Activated T-helper 1 cell treated with anti-CD3 and anti-CD28 coated beads, Interleukin-12 subunit alpha, Interleukin-12 subunit beta, Interleukin-2, Interleukin-4 antibody, amounts not matched to agents 30 ng/mL and 10 ng/mL and 1 ng/mL, durations not matched to agents 14 hours and 24 hours and 36 hours (primary cell): ENCODE results near the gene PAK5. TPM values are rescaled to one million over a fixed set of nuclear protein-coding genes. Genes with fewer than 3 reads are reported as not detected.

Source experiments
- DNase-seq: peaks from one replicate; pipeline ENCODE4 v3.0.0; 2021; ENCODE audit warnings: low spot score
- H3K27ac Mint-ChIP-seq: one replicate; pipeline ENCODE4 v1.8.0; 2021; ENCODE audit warnings: mild to moderate bottlenecking, mixed read lengths
- H3K27me3 Mint-ChIP-seq: one replicate; pipeline ENCODE4 v1.8.0; 2022; ENCODE audit warnings: mild to moderate bottlenecking, moderate library complexity, mixed read lengths; ENCODE audit not compliant: insufficient read depth
- H3K36me3 Mint-ChIP-seq: one replicate; pipeline ENCODE4 v1.8.0; 2021; ENCODE audit warnings: low read depth, mixed read lengths
- H3K4me1 Mint-ChIP-seq: one replicate; pipeline ENCODE4 v1.8.0; 2021; ENCODE audit warnings: low read depth, mixed read lengths
- H3K4me3 Mint-ChIP-seq: one replicate; pipeline ENCODE4 v1.8.0; 2021; ENCODE audit warnings: mild to moderate bottlenecking, moderate library complexity, mixed read lengths
- H3K9me3 Mint-ChIP-seq: one replicate; pipeline ENCODE4 v1.8.0; 2021; ENCODE audit warnings: mixed read lengths
- intact Hi-C: fragments of 100-400 bp; cut with micrococcal nuclease; formaldehyde crosslinking; loops from one replicate; pipeline ENCODE4 v1.15.1; 2024
- total RNA-seq: library from RNA; stranded (reverse); gene quantifications from 2 replicates; pipeline ENCODE4 v1.2.3, GENCODE V29; 2022

The PAK5 gene
- total RNA-seq, 1 donor from 2014 or later, result not detected

- Mint-ChIP-seq H3K9me3 (no peaks in the 10 kb centered on the region), H3K4me1 (no peaks in the 10 kb centered on the region), H3K4me3 (no peak within 1 kb of the TSS), H3K36me3 (no peaks in the 10 kb centered on the region), H3K27ac (no peak within 1 kb of the TSS), H3K27me3 (peaks cover 70% of the 10 kb centered on the region)
- intact Hi-C loops, result no loop called here
- no peak for DNase-seq
These were observed 324.2 kb downstream of the PAK5 start, which contains the start of gene LAMP5 for GRCh38 chr20:9514461-9515213. TSS of gene LAMP5 (plus strand) at chr20:9514590. CDS start at chr20:9514853, 263 bp downstream.

GRCh38 chr20:9514072-9514460 is 324.8 kb downstream of the PAK5 start:
- no peak overlapping the region for H3K4me3 Mint-ChIP-seq
- H3K27me3 Mint-ChIP-seq, result peaks cover 76% of the 10 kb centered on the region
- intact Hi-C loops, result no loop called here
- no peak overlapping the region for H3K27ac Mint-ChIP-seq
- H3K36me3 Mint-ChIP-seq, result no peaks in the 10 kb centered on the region
- H3K4me1 Mint-ChIP-seq, result no peaks in the 10 kb centered on the region
- no peak for DNase-seq
- H3K9me3 Mint-ChIP-seq, result no peaks in the 10 kb centered on the region

DNA sequence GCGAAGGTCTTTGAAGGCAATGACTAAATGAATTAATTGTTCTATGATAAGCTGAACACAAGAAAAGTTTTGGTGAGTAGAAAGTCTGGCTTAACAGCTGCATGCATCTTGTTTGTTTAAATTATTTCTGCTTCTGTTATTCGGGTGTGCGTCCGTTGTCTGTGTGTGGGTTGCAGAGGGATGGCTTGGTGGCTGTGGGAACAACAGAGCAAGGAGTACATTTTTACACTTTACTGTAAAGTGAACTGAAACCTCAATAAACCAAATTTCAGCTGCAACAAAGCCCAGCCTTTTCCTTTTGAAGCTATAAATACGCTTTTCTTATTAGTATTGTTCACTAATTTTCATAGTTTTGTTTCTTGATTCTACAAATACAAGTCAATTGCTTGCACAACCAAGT is 328.0 kb downstream of the PAK5 start:
- no peaks in the 10 kb centered on the region for H3K9me3 Mint-ChIP-seq
- H3K27ac Mint-ChIP-seq, result no peak overlapping the region
- intact Hi-C loops, result no loop called here
- H3K4me3 Mint-ChIP-seq, result no peak overlapping the region
- H3K4me1 Mint-ChIP-seq, result no peaks in the 10 kb centered on the region
- H3K27me3 Mint-ChIP-seq, result peaks cover 61% of the 10 kb centered on the region
- H3K36me3 Mint-ChIP-seq, result no peaks in the 10 kb centered on the region
- DNase-seq, result no peak

GRCh38 chr20:9509246-9509645 is 329.6 kb downstream of the PAK5 start:
- H3K36me3 Mint-ChIP-seq, result no peaks in the 10 kb centered on the region
- no peaks in the 10 kb centered on the region for H3K9me3 Mint-ChIP-seq
- H3K27me3 Mint-ChIP-seq, result peaks cover 47% of the 10 kb centered on the region
- H3K27ac Mint-ChIP-seq, result no peak overlapping the region
- no peaks in the 10 kb centered on the region for H3K4me1 Mint-ChIP-seq
- no peak overlapping the region for H3K4me3 Mint-ChIP-seq
- no peak for DNase-seq
- intact Hi-C loops, result no loop called here

GRCh38 chr20:9508696-9509178 is 330.1 kb downstream of the PAK5 start:
- intact Hi-C loops, result no loop called here

GRCh38 chr20:9508240-9508661 is 330.6 kb downstream of the PAK5 start:
- intact Hi-C loops, result no loop called here
- Mint-ChIP-seq H3K4me3 (no peak overlapping the region), H3K4me1 (no peaks in the 10 kb centered on the region), H3K27ac (no peak overlapping the region), H3K27me3 (peaks cover 38% of the 10 kb centered on the region), H3K9me3 (no peaks in the 10 kb centered on the region), H3K36me3 (no peaks in the 10 kb centered on the region)
- no peak for DNase-seq

More at GRCh38 chr20:9508696-9509178, 330.1 kb downstream of the PAK5 start:
- Mint-ChIP-seq H3K27ac (no peak overlapping the region), H3K9me3 (no peaks in the 10 kb centered on the region), H3K4me3 (no peak overlapping the region), H3K4me1 (no peaks in the 10 kb centered on the region), H3K27me3 (peaks cover 42% of the 10 kb centered on the region), H3K36me3 (no peaks in the 10 kb centered on the region)
- DNase-seq, result no peak

- H3K4me1 Mint-ChIP-seq, result no peaks in the 10 kb centered on the region
- H3K9me3 Mint-ChIP-seq, result no peaks in the 10 kb centered on the region
- DNase-seq, result no peak
- no peak overlapping the region for H3K4me3 Mint-ChIP-seq
- peaks cover 37% of the 10 kb centered on the region for H3K27me3 Mint-ChIP-seq
- H3K27ac Mint-ChIP-seq, result no peak overlapping the region
- intact Hi-C loops, result no loop called here
- H3K36me3 Mint-ChIP-seq, result no peaks in the 10 kb centered on the region
These were observed 331.2 kb downstream of the PAK5 start for GRCh38 chr20:9507544-9508239.

DNA sequence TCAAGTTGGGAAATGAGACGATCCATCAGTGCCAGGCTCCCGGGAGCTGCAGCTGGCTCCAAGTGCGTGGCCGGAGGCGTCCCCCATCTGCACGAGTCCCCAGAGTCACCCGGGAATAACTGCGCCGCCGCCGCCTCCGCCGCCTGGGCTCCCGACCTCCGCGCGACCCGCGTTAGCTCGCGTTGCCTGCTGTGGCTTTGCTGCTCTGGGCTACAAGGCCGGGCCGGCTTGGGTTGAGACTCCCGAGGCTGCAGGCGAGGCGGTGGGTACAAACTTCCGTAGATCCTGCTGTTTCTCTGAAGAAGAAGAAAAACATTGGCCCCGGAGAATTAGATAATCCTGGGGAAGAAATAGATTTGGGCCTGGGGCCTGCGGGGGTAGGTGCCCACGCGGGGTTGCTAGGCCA is 331.9 kb downstream of the PAK5 start:
- intact Hi-C loops, result no loop called here
- DNase-seq, result no peak
- peaks cover 31% of the 10 kb centered on the region for H3K27me3 Mint-ChIP-seq
- no peak overlapping the region for H3K4me3 Mint-ChIP-seq
- no peaks in the 10 kb centered on the region for H3K4me1 Mint-ChIP-seq
- H3K36me3 Mint-ChIP-seq, result no peaks in the 10 kb centered on the region
- no peak overlapping the region for H3K27ac Mint-ChIP-seq
- H3K9me3 Mint-ChIP-seq, result no peaks in the 10 kb centered on the region

GRCh38 chr20:9506280-9506821 is 332.5 kb downstream of the PAK5 start:
- Mint-ChIP-seq H3K36me3 (no peaks in the 10 kb centered on the region), H3K27ac (no peak overlapping the region), H3K4me1 (no peaks in the 10 kb centered on the region), H3K9me3 (no peaks in the 10 kb centered on the region), H3K27me3 (peaks cover 25% of the 10 kb centered on the region), H3K4me3 (no peak overlapping the region)
- intact Hi-C loops, result no loop called here
- DNase-seq, result no peak

GRCh38 chr20:9503526-9504245 is 335.2 kb downstream of the PAK5 start:
- peaks cover 10% of the 10 kb centered on the region for H3K27me3 Mint-ChIP-seq
- H3K36me3 Mint-ChIP-seq, result no peaks in the 10 kb centered on the region
- H3K4me1 Mint-ChIP-seq, result no peaks in the 10 kb centered on the region
- H3K9me3 Mint-ChIP-seq, result no peaks in the 10 kb centered on the region
- no peak overlapping the region for H3K4me3 Mint-ChIP-seq
- no peak for DNase-seq
- intact Hi-C loops, result no loop called here
- no peak overlapping the region for H3K27ac Mint-ChIP-seq

DNA sequence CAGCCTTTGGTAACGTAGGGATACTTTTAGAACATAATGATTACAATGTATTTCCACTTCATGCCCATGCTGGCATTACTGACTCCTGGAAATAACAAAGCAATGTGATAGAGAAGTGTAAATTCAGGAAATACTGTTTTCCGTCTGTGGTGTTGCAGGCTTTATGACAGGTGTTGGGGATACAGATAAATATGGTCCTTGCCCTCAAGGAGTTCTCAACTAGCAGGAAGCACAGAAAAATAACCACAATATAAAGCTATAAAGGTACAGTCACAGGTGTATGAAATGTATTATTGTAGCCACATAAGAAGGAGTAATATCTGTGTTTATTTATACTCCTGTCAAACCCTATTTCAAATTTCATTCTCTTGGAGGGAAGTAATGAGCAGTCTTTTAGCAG is 337.4 kb downstream of the PAK5 start:
- no peaks in the 10 kb centered on the region for H3K36me3 Mint-ChIP-seq
- H3K27ac Mint-ChIP-seq, result no peak overlapping the region
- peaks cover 5% of the 10 kb centered on the region for H3K9me3 Mint-ChIP-seq
- intact Hi-C loops, result no loop called here
- H3K27me3 Mint-ChIP-seq, result peaks cover 2% of the 10 kb centered on the region
- H3K4me3 Mint-ChIP-seq, result no peak overlapping the region
- H3K4me1 Mint-ChIP-seq, result no peaks in the 10 kb centered on the region
- DNase-seq, result no peak

GRCh38 chr20:9500121-9500520 is 338.8 kb downstream of the PAK5 start:
- H3K27me3 Mint-ChIP-seq, result no peaks in the 10 kb centered on the region

More at GRCh38 chr20:9500121-9500520, 338.8 kb downstream of the PAK5 start:
- intact Hi-C loops, result no loop called here
- Mint-ChIP-seq H3K36me3 (no peaks in the 10 kb centered on the region), H3K27ac (no peak overlapping the region), H3K9me3 (peaks cover 5% of the 10 kb centered on the region), H3K4me1 (no peaks in the 10 kb centered on the region), H3K4me3 (no peak overlapping the region)
- no peak for DNase-seq
